ENCODE results near the gene EPHX1. TPM values are rescaled to one million over a fixed set of nuclear protein-coding genes. Genes with fewer than 3 reads are reported as not detected.
A peak's percentile ranks its signal among the peaks of the same experiment; 100 is the strongest.

EPHX1 gene
- total RNA-seq, 4 donors from 2014 or later: 30.3 to 72.8 (median 53.7) TPM

- Histone ChIP-seq H3K4me3 (no peak overlapping the region), H3K36me3 (no peaks in the 10 kb centered on the region), H3K27me3 (no peaks in the 10 kb centered on the region), H3K9me3 (no peaks in the 10 kb centered on the region), H3K27ac (peak overlapping the region; percentile 71), H3K4me1 (peaks cover 57% of the 10 kb centered on the region)
- TF ChIP-seq EP300 (IDR thresholded peaks at IDR 0.05) (no peak), CTCF (IDR thresholded peaks at IDR 0.05) (peak; percentile 72 to 84), POLR2A (IDR thresholded peaks at IDR 0.05) (no peak), POLR2AphosphoS5 (IDR thresholded peaks at IDR 0.05) (peak in 2 of 3 donors; percentile 42 to 57)
- peak; percentile 88 to 93 for DNase-seq (ENCODE audit: low spot score in 2 of 2)
- WGBS: 13% methylated on average over 5 of the region's 5 CpGs
These were observed 37.6 kb upstream of the EPHX1 start for GRCh38 chr1:225772323-225772768.

- Histone ChIP-seq H3K4me1 (peaks cover 52% of the 10 kb centered on the region), H3K4me3 (no peak overlapping the region), H3K36me3 (no peaks in the 10 kb centered on the region), H3K9me3 (no peaks in the 10 kb centered on the region), H3K27me3 (no peaks in the 10 kb centered on the region), H3K27ac (peak overlapping the region; percentile 71)
- DNase-seq (ENCODE audit: low spot score in 2 of 2): peak in 1 of 2 donors; percentile 53
- TF ChIP-seq CTCF (IDR thresholded peaks at IDR 0.05): no peak
- TF ChIP-seq POLR2AphosphoS5 (IDR thresholded peaks at IDR 0.05): no peak
- no peak for TF ChIP-seq POLR2A (IDR thresholded peaks at IDR 0.05)
- TF ChIP-seq EP300 (IDR thresholded peaks at IDR 0.05): no peak
- WGBS: 40% methylated on average over 4 of the region's 4 CpGs
These were observed 37.1 kb upstream of the EPHX1 start for GRCh38 chr1:225772848-225773247.

- Histone ChIP-seq H3K27ac (no peak overlapping the region), H3K36me3 (no peaks in the 10 kb centered on the region), H3K27me3 (no peaks in the 10 kb centered on the region), H3K4me1 (peaks cover 46% of the 10 kb centered on the region), H3K4me3 (no peak overlapping the region), H3K9me3 (no peaks in the 10 kb centered on the region)
- TF ChIP-seq CTCF (IDR thresholded peaks at IDR 0.05) (no peak), POLR2A (IDR thresholded peaks at IDR 0.05) (no peak), EP300 (IDR thresholded peaks at IDR 0.05) (no peak), POLR2AphosphoS5 (IDR thresholded peaks at IDR 0.05) (no peak)
- WGBS: 61% methylated on average over 3 of the region's 3 CpGs
- no peak for DNase-seq (ENCODE audit: low spot score in 2 of 2)
These were observed 35.4 kb upstream of the EPHX1 start for GRCh38 chr1:225774281-225775147.

GRCh38 chr1:225776294-225776693 lies 33.6 kb upstream of the EPHX1 start:
- WGBS: 93% methylated on average over 4 of the region's 4 CpGs
- Histone ChIP-seq H3K9me3 (no peaks in the 10 kb centered on the region), H3K27me3 (no peaks in the 10 kb centered on the region), H3K4me3 (no peak overlapping the region), H3K4me1 (peaks cover 55% of the 10 kb centered on the region), H3K36me3 (no peaks in the 10 kb centered on the region), H3K27ac (no peak overlapping the region)
- no peak for DNase-seq (ENCODE audit: low spot score in 2 of 2)
- TF ChIP-seq CTCF (IDR thresholded peaks at IDR 0.05): no peak

GRCh38 chr1:225777058-225777582 lies 32.8 kb upstream of the EPHX1 start:
- 13% methylated on average over 18 of the region's 18 CpGs for WGBS
- H3K4me1 ChIP-seq: peaks cover 56% of the 10 kb centered on the region

More at GRCh38 chr1:225777058-225777582, 32.8 kb upstream of the EPHX1 start:
- Histone ChIP-seq H3K36me3 (no peaks in the 10 kb centered on the region), H3K27me3 (no peaks in the 10 kb centered on the region), H3K4me3 (peak overlapping the region; percentile 79), H3K9me3 (no peaks in the 10 kb centered on the region), H3K27ac (peak overlapping the region; percentile 99)
- TF ChIP-seq CTCF (IDR thresholded peaks at IDR 0.05) (no peak), POLR2A (IDR thresholded peaks at IDR 0.05) (no peak)
- no peak for DNase-seq (ENCODE audit: low spot score in 2 of 2)

Measured in suprapubic skin (tissue), 4 donors.